AG09309 (cell line): Measurements from ENCODE around the gene B4GALT5.
A peak's percentile ranks its signal among the peaks of the same experiment; 100 is the strongest.

Source experiments
- DNase-seq: peaks from one replicate; pipeline ENCODE4 v3.0.0-alpha.2; 2010; ENCODE audit warnings: low read depth
- H3K4me3 ChIP-seq: 2 replicates; pipeline ENCODE4 v1.5.1; 2011; ENCODE audit warnings: mild to moderate bottlenecking, low read depth, low read length, moderate library complexity; ENCODE audit not compliant: control insufficient read depth
- TF ChIP-seq, protein P1 (sequence below): IDR thresholded peaks from 2 replicates; pipeline ENCODE4 v1.5.1; 2011; ENCODE audit warnings: mild to moderate bottlenecking, low read depth, low read length, inconsistent platforms; ENCODE audit not compliant: insufficient read depth, control insufficient read depth; ENCODE audit errors: missing control alignments

B4GALT5 gene

GRCh38 chr20:49607568-49607967, 106.1 kb downstream of the B4GALT5 start:
- TF ChIP-seq, protein P1, sequence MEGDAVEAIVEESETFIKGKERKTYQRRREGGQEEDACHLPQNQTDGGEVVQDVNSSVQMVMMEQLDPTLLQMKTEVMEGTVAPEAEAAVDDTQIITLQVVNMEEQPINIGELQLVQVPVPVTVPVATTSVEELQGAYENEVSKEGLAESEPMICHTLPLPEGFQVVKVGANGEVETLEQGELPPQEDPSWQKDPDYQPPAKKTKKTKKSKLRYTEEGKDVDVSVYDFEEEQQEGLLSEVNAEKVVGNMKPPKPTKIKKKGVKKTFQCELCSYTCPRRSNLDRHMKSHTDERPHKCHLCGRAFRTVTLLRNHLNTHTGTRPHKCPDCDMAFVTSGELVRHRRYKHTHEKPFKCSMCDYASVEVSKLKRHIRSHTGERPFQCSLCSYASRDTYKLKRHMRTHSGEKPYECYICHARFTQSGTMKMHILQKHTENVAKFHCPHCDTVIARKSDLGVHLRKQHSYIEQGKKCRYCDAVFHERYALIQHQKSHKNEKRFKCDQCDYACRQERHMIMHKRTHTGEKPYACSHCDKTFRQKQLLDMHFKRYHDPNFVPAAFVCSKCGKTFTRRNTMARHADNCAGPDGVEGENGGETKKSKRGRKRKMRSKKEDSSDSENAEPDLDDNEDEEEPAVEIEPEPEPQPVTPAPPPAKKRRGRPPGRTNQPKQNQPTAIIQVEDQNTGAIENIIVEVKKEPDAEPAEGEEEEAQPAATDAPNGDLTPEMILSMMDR: no peak
- H3K4me3 ChIP-seq: no peak overlapping the region
- DNase-seq: no peak

- TF ChIP-seq, protein P1: peak; percentile 34
- DNase-seq: no peak
- H3K4me3 ChIP-seq: no peak overlapping the region
These were observed 110.5 kb downstream of the B4GALT5 start for GRCh38 chr20:49603209-49603627.

DNA sequence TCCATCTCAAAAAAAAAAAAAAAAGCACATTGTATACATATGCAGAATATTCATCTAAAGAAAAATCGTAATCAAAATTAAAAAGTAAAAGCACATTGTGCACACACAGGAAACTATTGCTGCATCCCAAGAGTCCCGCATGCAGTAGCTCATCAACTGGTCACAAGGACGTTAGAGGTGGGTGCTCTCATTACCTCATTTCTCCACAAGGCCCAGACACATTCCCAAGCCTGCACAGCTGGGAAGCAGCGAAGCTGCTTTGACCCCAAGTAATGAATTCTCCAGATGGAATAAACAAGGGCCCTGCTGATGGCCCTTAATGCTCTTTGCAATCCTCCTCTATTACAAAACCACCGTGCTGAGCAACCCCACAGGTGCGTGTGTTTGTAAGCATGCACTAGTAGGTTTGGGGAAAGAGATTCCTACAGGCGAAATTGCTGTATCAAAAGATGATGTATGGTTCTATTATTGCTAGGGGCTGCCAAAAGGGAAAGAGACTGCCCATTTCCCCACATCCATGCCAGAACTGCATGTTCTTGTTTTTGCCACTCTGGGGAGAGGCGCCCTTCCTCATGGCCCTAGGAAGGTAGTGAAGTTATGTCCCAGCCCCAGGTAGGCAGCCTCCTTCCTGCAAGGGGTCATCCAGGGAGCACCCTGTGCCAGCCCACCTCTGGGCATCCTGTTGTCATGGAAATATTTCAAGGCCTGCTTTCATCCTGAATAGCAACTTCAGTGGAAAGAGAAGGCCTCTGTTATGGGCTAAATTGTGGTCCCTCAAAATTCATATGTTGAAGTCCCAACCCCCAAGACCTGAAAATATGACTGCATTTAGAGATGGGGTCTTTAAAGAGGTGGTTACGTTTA, 111.1 kb downstream of the B4GALT5 start:
- H3K4me3 ChIP-seq: no peak overlapping the region
- no peak for DNase-seq
- TF ChIP-seq, protein P1: no peak

- no peak overlapping the region for H3K4me3 ChIP-seq
- TF ChIP-seq, protein P1: no peak
- DNase-seq: no peak
These were observed 112.3 kb downstream of the B4GALT5 start for GRCh38 chr20:49601153-49601924.

DNA sequence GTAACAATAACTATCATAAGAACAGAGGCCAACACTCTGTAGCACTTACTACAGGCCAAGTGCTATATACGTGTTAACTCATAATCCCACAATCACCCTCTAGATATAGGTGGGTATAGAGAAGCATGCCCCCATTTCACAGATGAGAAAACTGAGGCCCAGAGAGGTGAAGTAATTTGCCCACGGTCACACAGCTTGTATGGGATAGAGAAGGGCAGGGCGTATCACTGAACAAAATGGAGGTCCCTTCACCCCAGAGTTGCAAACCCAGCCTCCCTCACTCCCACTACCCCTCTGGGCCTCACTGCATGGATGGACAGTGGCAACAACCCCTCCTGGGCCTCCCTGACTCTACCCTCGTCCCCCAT, 113.9 kb downstream of the B4GALT5 start:
- no peak for DNase-seq
- TF ChIP-seq, protein P1: no peak
- H3K4me3 ChIP-seq: no peak overlapping the region

DNA sequence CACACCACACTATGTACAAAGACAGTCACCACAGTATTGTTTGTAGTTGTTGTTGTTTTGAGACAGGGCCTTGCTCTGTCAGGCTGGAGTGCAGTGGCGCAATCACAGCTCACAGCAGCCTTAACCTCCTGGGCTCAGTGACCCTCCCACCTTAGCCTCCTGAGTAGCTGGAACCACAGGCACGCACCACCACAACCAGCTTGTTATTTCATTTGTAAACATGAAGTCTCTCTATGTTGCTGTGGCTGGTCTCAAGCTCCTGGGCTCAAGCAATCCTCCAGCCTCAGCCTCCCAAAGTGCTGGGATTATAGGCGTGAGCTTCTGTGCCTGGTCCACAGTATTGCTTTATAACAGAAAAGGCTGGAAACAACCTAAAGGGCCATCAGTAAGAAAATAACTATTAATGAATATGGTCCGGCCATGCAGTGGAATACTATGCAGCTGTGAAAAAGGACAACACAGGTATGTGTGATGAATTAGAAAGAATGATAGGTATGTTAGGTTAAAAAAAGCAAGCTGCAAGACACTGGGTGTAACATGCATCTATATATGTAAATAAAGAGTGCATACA, 115.8 kb downstream of the B4GALT5 start:
- TF ChIP-seq, protein P1: no peak
- H3K4me3 ChIP-seq: no peak overlapping the region
- no peak for DNase-seq
